ENCODE measurements around the gene TSPAN9. TPM values are rescaled to one million over a fixed set of nuclear protein-coding genes. Genes with fewer than 3 reads are reported as not detected.

TSPAN9 gene
- polyA plus RNA-seq, 2 of the 4 experiments (the other 2 are of a cell fraction) = 12.4 to 16.1 TPM

DNA sequence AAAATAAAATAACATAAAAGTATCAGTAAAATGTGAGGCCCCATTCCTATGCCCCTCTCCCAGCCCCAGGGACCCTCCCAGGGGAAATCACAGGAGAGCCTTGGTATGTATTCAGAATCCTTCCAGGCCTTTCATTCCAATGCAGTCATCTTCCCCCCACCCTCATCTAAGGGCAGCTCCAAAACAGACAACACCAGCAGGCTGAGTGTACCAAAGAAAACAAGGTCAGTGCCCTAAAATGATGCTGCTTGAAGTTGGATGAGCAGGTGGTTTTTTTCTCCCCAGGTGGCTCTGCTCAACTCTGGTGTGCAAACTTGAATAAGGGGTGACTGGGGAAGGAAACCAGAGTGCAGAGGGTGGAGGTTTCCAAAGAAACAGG lies 56.2 kb downstream of the TSPAN9 start:
- Histone ChIP-seq H3K27ac (no peak overlapping the region), H3K9me3 (no peaks in the 10 kb centered on the region), H3K4me1 (peaks cover 11% of the 10 kb centered on the region; the same call in 1 of the 3 replicates), H3K4me3 (no peak overlapping the region), H3K4me2 (no peak overlapping the region)
- no peak for DNase-seq (ENCODE audit: low read depth in 1 of 2, low spot score in 1 of 2)
- no peak for ATAC-seq
- TF ChIP-seq ZC3H11A (IDR thresholded peaks at IDR 0.05) (no peak), PHF8 (IDR thresholded peaks at IDR 0.05; ENCODE audit: borderline replicate concordance, low read depth) (no peak), HEYL (CRISPR knock-in tag; IDR thresholded peaks at IDR 0.05) (no peak), CEBPB (IDR thresholded peaks at IDR 0.05) (no peak), ZNF302 (CRISPR knock-in tag; IDR thresholded peaks at IDR 0.05) (no peak), KDM5A (IDR thresholded peaks at IDR 0.05) (no peak), FOSL2 (IDR thresholded peaks at IDR 0.05) (no peak), FOSL2 (CRISPR knock-in tag; IDR thresholded peaks at IDR 0.05) (no peak), CBX8 (IDR thresholded peaks at IDR 0.05) (no peak)
- TF ChIP-seq, protein P1, sequence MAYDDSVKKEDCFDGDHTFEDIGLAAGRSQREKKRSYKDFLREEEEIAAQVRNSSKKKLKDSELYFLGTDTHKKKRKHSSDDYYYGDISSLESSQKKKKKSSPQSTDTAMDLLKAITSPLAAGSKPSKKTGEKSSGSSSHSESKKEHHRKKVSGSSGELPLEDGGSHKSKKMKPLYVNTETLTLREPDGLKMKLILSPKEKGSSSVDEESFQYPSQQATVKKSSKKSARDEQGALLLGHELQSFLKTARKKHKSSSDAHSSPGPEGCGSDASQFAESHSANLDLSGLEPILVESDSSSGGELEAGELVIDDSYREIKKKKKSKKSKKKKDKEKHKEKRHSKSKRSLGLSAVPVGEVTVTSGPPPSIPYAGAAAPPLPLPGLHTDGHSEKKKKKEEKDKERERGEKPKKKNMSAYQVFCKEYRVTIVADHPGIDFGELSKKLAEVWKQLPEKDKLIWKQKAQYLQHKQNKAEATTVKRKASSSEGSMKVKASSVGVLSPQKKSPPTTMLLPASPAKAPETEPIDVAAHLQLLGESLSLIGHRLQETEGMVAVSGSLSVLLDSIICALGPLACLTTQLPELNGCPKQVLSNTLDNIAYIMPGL (CRISPR knock-in tag; IDR thresholded peaks at IDR 0.05; ENCODE audit: borderline replicate concordance) = no peak
- TF ChIP-seq, protein P2, sequence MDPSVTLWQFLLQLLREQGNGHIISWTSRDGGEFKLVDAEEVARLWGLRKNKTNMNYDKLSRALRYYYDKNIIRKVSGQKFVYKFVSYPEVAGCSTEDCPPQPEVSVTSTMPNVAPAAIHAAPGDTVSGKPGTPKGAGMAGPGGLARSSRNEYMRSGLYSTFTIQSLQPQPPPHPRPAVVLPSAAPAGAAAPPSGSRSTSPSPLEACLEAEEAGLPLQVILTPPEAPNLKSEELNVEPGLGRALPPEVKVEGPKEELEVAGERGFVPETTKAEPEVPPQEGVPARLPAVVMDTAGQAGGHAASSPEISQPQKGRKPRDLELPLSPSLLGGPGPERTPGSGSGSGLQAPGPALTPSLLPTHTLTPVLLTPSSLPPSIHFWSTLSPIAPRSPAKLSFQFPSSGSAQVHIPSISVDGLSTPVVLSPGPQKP (IDR thresholded peaks at IDR 0.05; ENCODE audit: low read depth, low read length) = no peak
- TF ChIP-seq, protein P3, sequence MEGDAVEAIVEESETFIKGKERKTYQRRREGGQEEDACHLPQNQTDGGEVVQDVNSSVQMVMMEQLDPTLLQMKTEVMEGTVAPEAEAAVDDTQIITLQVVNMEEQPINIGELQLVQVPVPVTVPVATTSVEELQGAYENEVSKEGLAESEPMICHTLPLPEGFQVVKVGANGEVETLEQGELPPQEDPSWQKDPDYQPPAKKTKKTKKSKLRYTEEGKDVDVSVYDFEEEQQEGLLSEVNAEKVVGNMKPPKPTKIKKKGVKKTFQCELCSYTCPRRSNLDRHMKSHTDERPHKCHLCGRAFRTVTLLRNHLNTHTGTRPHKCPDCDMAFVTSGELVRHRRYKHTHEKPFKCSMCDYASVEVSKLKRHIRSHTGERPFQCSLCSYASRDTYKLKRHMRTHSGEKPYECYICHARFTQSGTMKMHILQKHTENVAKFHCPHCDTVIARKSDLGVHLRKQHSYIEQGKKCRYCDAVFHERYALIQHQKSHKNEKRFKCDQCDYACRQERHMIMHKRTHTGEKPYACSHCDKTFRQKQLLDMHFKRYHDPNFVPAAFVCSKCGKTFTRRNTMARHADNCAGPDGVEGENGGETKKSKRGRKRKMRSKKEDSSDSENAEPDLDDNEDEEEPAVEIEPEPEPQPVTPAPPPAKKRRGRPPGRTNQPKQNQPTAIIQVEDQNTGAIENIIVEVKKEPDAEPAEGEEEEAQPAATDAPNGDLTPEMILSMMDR (IDR thresholded peaks at IDR 0.05) = no peak
- TF ChIP-seq, protein P4, sequence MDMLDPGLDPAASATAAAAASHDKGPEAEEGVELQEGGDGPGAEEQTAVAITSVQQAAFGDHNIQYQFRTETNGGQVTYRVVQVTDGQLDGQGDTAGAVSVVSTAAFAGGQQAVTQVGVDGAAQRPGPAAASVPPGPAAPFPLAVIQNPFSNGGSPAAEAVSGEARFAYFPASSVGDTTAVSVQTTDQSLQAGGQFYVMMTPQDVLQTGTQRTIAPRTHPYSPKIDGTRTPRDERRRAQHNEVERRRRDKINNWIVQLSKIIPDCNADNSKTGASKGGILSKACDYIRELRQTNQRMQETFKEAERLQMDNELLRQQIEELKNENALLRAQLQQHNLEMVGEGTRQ (IDR thresholded peaks at IDR 0.05) = no peak
- POLR2A ChIA-PET = no interaction called here
- CTCF ChIA-PET = interaction anchor here (0.6 to 13.0 kb wide), 12 partner anchors 14 to 167 kb away, joined by 3 to 353 read pairs (median 42); no protein-coding TSS in a partner anchor
- no peak for FAIRE-seq

DNA sequence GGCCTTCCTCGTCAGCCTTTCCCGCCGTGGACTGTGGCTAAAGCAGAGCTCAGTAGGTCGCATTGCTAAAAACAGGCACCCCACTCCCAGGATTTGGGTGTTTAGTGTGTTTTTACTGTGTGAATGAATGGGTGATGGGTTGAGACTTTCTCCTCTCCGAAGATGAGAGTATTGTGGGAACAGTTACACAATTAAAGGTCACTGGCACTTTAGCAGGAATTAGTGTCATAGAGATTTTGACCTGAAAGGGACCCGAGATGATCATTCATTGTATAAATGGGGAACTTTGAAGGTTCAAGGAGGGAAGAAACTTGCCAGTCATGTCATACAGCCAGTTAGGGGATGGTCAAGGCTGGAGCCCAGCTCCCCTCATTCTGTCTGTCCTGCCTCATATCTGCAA lies 56.9 kb downstream of the TSPAN9 start:
- Histone ChIP-seq H3K4me3 (no peak overlapping the region), H3K27ac (no peak overlapping the region), H3K4me2 (no peak overlapping the region), H3K9me3 (no peaks in the 10 kb centered on the region), H3K4me1 (peaks cover 11% of the 10 kb centered on the region; the same call in 1 of the 3 replicates)
- no peak for FAIRE-seq
- ChIA-PET POLR2A (no interaction called here), CTCF (interaction anchor here (1.0 to 13.0 kb wide), 21 partner anchors 9 to 173 kb away, joined by 3 to 353 read pairs (median 13); no protein-coding TSS in a partner anchor)
- no peak for DNase-seq (ENCODE audit: low read depth in 1 of 2, low spot score in 1 of 2)
- no peak for ATAC-seq
- 63% methylated on average over 6 of the region's 6 CpGs for WGBS (ENCODE audit: missing lambda C conversion rate)
- no peak for TF ChIP-seq MAZ (IDR thresholded peaks at IDR 0.05; ENCODE audit: borderline replicate concordance, low read depth, low read length)
- no peak for TF ChIP-seq MAFK (IDR thresholded peaks at IDR 0.05; ENCODE audit: partially characterized antibody)
- TF ChIP-seq ZFP36 (IDR thresholded peaks at IDR 0.05; ENCODE audit: borderline replicate concordance, partially characterized antibody) = no peak
- TF ChIP-seq, protein P1 (CRISPR knock-in tag; IDR thresholded peaks at IDR 0.05; ENCODE audit: borderline replicate concordance) = no peak
- TF ChIP-seq, protein P3 (IDR thresholded peaks at IDR 0.05) = no peak
- TF ChIP-seq RARB (CRISPR knock-in tag; IDR thresholded peaks at IDR 0.05) = no peak
- no peak for TF ChIP-seq CHD2 (IDR thresholded peaks at IDR 0.05; ENCODE audit: low read length, partially characterized antibody)
- TF ChIP-seq, protein P5, sequence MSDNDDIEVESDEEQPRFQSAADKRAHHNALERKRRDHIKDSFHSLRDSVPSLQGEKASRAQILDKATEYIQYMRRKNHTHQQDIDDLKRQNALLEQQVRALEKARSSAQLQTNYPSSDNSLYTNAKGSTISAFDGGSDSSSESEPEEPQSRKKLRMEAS (IDR thresholded peaks at IDR 0.05) = no peak
- TF ChIP-seq, protein P6, sequence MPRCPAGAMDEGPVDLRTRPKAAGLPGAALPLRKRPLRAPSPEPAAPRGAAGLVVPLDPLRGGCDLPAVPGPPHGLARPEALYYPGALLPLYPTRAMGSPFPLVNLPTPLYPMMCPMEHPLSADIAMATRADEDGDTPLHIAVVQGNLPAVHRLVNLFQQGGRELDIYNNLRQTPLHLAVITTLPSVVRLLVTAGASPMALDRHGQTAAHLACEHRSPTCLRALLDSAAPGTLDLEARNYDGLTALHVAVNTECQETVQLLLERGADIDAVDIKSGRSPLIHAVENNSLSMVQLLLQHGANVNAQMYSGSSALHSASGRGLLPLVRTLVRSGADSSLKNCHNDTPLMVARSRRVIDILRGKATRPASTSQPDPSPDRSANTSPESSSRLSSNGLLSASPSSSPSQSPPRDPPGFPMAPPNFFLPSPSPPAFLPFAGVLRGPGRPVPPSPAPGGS (IDR thresholded peaks at IDR 0.05) = no peak
- TF ChIP-seq POLR2AphosphoS2 (conservative IDR thresholded peaks at IDR 0.05; ENCODE audit: low read length) = no peak
- TF ChIP-seq HOXB5 (CRISPR knock-in tag; IDR thresholded peaks at IDR 0.05) = no peak
- TF ChIP-seq ZSCAN20 (CRISPR knock-in tag; IDR thresholded peaks at IDR 0.05) = no peak
- TF ChIP-seq BHLHE40 (IDR thresholded peaks at IDR 0.05; ENCODE audit: low read depth, low read length) = no peak
